CD4-positive, alpha-beta T cell treated with Interferon alpha-2 for 1 hour (primary cell): ENCODE measurements around the gene CSNK2A3.

Experiments used
- DNase-seq, 2 donors: peaks; one replicate each; pipeline ENCODE4 v3.0.0-alpha.2; 2020 to 2022

Gene CSNK2A3

GRCh38 chr11:11332141-11332710, 20.8 kb downstream of the CSNK2A3 start:
- no peak for DNase-seq

- DNase-seq: no peak
Measured at GRCh38 chr11:11329062-11329806, 23.8 kb downstream of the CSNK2A3 start.

- no peak for DNase-seq
Measured at GRCh38 chr11:11324090-11324489, 29.0 kb downstream of the CSNK2A3 start.

GRCh38 chr11:11322101-11322500, 30.9 kb downstream of the CSNK2A3 start:
- DNase-seq: no peak

DNA sequence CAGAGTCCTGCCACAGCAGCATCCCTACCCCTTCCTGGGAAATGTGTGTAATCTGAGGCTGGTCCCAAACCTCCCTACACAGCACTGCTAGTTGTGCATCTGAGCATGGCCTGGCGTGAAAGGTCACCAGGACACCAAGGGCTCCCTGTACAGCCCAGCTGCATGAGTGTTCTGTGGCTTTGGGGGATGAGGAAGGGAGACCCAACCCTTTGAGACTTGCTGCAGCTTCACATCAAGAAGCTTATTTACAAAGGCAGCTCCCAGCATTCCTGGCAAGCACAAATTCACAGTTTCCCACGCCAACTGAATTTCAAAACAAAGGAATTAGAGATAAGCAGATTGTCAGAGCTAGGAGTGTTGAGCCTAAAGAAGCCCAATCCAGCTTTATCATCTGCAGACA, 32.2 kb downstream of the CSNK2A3 start:
- no peak for DNase-seq

GRCh38 chr11:11318961-11319360, 34.1 kb downstream of the CSNK2A3 start:
- DNase-seq: peak in 1 of 2 donors; percentile 12

GRCh38 chr11:11318461-11318860, 34.6 kb downstream of the CSNK2A3 start:
- DNase-seq: no peak

DNA sequence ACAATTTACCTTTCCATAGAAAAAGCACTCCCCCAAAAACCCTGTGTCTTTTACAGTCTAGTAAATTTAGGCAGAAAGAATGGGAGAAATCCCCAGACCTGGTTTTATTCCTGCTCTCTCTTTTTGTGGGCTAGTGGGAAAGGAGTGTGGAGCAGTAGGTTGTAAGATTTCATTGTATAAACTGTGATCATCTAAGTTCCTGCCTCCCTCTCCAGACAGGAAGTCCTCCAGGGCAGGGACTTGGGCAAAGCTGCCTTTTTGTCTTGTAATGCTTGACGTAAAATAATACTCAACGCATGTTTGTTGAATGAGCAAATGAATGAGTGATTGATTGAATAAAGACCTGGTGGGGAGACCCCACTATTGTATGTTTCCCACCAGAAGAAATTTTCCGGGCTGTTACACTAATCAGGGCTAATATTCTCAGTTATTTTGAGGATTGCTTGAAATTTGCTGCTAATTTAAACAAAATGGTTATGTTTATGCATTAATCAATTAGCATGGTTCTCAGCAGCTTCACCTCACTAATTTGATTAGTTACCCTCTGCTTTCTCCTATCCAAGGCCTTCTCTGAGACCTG, 36.3 kb downstream of the CSNK2A3 start:
- DNase-seq: no peak

GRCh38 chr11:11313902-11314692, 39.0 kb downstream of the CSNK2A3 start:
- no peak for DNase-seq

- no peak for DNase-seq
Measured at GRCh38 chr11:11313426-11313825, 39.6 kb downstream of the CSNK2A3 start.

DNA sequence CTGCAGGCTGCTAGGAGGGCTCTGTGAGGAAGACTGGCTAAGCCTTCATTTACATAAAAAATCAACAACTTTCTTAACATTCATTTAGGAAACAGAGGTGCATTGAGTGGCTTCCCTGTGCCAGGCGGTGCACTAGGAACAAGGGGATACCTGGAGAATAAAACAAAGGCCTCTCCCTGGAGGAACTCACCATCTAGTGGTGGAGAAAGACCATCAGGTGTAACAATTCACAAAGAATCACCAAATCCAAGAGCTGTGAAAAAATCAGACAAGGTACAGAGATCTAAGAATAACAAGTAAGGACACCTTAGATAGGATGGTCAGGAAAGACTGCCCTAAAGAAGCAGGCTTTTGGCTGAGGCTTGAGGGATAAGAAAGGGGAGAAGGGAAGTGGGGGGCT, 40.3 kb downstream of the CSNK2A3 start:
- no peak for DNase-seq

GRCh38 chr11:11311169-11311568, 41.9 kb downstream of the CSNK2A3 start:
- DNase-seq: peak; percentile 4 to 15

GRCh38 chr11:11309906-11310305, 43.1 kb downstream of the CSNK2A3 start:
- no peak for DNase-seq

DNA sequence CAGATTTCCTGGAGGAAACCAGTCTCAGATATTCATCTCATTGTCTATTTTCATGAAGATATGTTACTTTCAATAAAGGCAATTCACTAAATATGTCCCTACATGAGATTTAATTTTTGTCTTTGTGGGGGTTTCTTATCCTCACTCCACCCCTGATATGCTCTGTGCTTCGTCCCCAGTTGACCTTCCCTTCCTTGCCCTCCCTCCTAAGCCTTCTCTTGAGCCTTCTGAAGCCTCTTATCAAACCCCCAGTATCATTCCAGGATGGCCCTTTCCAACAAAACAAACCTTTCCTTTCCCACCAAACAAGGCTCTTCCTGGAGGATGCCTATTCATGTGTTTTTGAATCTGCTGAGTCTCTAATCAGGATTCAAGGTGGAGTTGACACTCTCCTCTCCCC, 44.8 kb downstream of the CSNK2A3 start:
- DNase-seq: no peak

DNA sequence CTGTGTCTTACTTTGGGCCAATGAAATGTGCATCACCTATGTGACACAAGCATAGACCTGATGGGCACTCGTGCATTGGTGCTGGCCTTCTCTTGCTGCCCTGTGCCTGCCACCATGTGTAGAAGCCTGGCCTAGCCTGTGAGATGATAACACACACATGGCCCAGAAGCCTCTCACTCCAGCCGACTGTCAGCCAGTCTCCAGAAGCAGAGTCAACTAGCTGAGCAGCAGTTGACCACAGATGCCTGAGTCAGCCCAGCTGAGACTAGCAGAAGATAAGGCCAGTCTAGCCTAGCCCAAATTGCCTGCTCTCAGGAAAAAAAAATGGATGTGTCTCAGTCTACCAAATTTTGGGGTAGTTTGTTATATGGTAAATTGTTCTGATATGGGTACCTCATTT, 46.2 kb downstream of the CSNK2A3 start:
- no peak for DNase-seq

DNA sequence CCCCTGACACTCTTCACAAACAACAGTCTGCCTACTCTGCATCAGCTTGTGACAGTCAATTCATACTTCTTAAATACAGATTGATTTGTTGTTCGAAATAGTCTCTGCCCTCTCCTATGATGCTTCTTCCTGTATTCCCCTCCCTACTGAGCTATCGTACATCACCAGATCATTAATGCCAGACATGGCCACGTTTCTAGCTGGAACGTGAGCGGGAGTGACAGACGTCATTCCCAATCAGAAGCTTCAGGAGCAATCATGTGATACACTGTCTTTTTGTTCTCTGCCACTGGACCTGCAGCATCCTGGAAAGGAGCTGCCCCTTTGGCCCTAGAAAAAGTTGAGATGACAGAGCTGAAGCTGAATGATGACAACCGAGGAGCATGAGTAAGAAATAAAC, 48.5 kb downstream of the CSNK2A3 start:
- DNase-seq: no peak

GRCh38 chr11:11302565-11302964, 50.5 kb downstream of the CSNK2A3 start:
- no peak for DNase-seq
